Astrocyte of the cerebellum (primary cell): Measurements from ENCODE around the gene PSMC6.

Experiments
- DNase-seq: peaks from one replicate; pipeline ENCODE4 v3.0.0-alpha.2; 2011; ENCODE audit warnings: low read depth
- H3K4me3 ChIP-seq: 2 replicates; pipeline ENCODE4 v1.5.1; 2011; ENCODE audit warnings: mild to moderate bottlenecking, low read depth, low read length, moderate library complexity
- CTCF ChIP-seq: IDR thresholded peaks from 2 replicates; pipeline ENCODE4 v1.5.1; 2012; ENCODE audit warnings: low read length, low read depth, moderate library complexity, mild to moderate bottlenecking; ENCODE audit errors: missing control alignments
- in situ Hi-C: cut with HindIII; loops from 2 replicates; pipeline ENCODE4 v1.10.0; 2017; ENCODE audit warnings: low sequenced_read_pairs

Gene PSMC6

GRCh38 chr14:52706724-52707706, at the start of gene PSMC6:
Gene PSMC6, plus strand, starts transcription at chr14:52707200. Its CDS starts 20 bp downstream, at chr14:52707220.
- peak within 1 kb of the TSS; percentile 64 for H3K4me3 ChIP-seq
- peak; percentile 62 for DNase-seq
- in situ Hi-C loops = no loop called here
- no peak for TF ChIP-seq CTCF

- TF ChIP-seq CTCF = no peak
- in situ Hi-C loops = no loop called here
- no peak overlapping the region for H3K4me3 ChIP-seq
- DNase-seq = no peak
Observed at GRCh38 chr14:52660325-52660724, 46.7 kb upstream of the PSMC6 start.

- in situ Hi-C loops = no loop called here
- DNase-seq = no peak
- no peak for TF ChIP-seq CTCF
- no peak overlapping the region for H3K4me3 ChIP-seq
Observed at GRCh38 chr14:52660832-52661231, 46.2 kb upstream of the PSMC6 start.

- H3K4me3 ChIP-seq = no peak overlapping the region
- in situ Hi-C loops = no loop called here
- no peak for DNase-seq
- no peak for TF ChIP-seq CTCF
Observed at GRCh38 chr14:52661314-52661713, 45.7 kb upstream of the PSMC6 start.

- H3K4me3 ChIP-seq = no peak overlapping the region
- no peak for DNase-seq
- no peak for TF ChIP-seq CTCF
- in situ Hi-C loops = no loop called here
Observed at GRCh38 chr14:52663850-52664249, 43.1 kb upstream of the PSMC6 start.

- peak; percentile 46 for TF ChIP-seq CTCF
- in situ Hi-C loops = no loop called here
Observed at GRCh38 chr14:52678591-52678990, 28.4 kb upstream of the PSMC6 start.

More at GRCh38 chr14:52678591-52678990, 28.4 kb upstream of the PSMC6 start:
- H3K4me3 ChIP-seq = no peak overlapping the region
- no peak for DNase-seq
